Bronchial epithelial cell (primary cell): Measurements from ENCODE around the gene RALGPS1. TPM values are rescaled to one million over a fixed set of nuclear protein-coding genes. Genes with fewer than 3 reads are reported as not detected.

Source experiments
- DNase-seq: peaks from one replicate; pipeline ENCODE4 v3.0.0-alpha.2; 2010; ENCODE audit warnings: low read depth
- FAIRE-seq: peaks from 2 replicates; lab custom pipeline; 2011; peaks lifted over from hg19 to GRCh38; lab: Jason Lieb, UNC
- H3K27me3 ChIP-seq: 2 replicates; pipeline ENCODE4 v1.5.1; 2011; ENCODE audit warnings: low read length; ENCODE audit not compliant: control insufficient read depth, insufficient read depth
- H3K36me3 ChIP-seq: 2 replicates; pipeline ENCODE4 v1.5.1; 2011; ENCODE audit warnings: low read length; ENCODE audit not compliant: control insufficient read depth, insufficient read depth
- H3K4me3 ChIP-seq: 2 replicates; pipeline ENCODE4 v1.5.1; 2011; ENCODE audit warnings: mild to moderate bottlenecking, low read depth, low read length, control low read depth
- total RNA-seq: library from RNA; depleted of rRNA; stranded (reverse); fragments of >200 nt; gene quantifications from 2 replicates; pipeline ENCODE4 v1.2.1, GENCODE V29; 2014
- TF ChIP-seq, protein P1 (sequence below): IDR thresholded peaks from 2 replicates; pipeline ENCODE4 v1.5.1; 2011; ENCODE audit warnings: mild to moderate bottlenecking, moderate library complexity, low read length, control low read depth, inconsistent platforms; ENCODE audit not compliant: insufficient read depth, severe bottlenecking

Gene RALGPS1
- total RNA-seq, 1 donor from 2014 or later, result 3.2 TPM

DNA sequence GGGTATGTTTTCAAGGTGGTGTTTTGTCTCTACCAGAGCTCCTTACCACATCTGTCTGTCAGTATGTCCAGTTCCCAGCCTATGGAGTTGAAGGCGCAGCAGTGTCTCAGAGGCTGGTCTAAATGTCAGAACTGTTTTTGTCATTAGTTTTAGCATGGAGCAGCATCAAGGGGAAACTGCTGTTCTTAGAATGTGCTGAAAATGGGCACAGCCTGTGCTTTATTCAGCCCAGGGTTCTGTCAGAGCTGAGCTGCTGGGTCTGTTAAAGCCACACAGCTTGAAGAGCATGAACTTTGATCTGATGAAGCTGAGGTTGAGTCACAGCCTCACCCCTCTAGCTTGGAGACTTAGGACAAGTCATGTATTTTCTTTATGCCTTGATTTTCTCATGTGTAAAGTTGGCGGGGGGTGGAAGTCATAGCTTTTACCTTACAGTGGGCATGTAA, 71.9 kb downstream of the RALGPS1 start:
- no peak overlapping the region for H3K4me3 ChIP-seq
- TF ChIP-seq, protein P1, sequence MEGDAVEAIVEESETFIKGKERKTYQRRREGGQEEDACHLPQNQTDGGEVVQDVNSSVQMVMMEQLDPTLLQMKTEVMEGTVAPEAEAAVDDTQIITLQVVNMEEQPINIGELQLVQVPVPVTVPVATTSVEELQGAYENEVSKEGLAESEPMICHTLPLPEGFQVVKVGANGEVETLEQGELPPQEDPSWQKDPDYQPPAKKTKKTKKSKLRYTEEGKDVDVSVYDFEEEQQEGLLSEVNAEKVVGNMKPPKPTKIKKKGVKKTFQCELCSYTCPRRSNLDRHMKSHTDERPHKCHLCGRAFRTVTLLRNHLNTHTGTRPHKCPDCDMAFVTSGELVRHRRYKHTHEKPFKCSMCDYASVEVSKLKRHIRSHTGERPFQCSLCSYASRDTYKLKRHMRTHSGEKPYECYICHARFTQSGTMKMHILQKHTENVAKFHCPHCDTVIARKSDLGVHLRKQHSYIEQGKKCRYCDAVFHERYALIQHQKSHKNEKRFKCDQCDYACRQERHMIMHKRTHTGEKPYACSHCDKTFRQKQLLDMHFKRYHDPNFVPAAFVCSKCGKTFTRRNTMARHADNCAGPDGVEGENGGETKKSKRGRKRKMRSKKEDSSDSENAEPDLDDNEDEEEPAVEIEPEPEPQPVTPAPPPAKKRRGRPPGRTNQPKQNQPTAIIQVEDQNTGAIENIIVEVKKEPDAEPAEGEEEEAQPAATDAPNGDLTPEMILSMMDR, result no peak
- FAIRE-seq (no peak), DNase-seq (peak; percentile 92)
- no peaks in the 10 kb centered on the region for H3K36me3 ChIP-seq
- H3K27me3 ChIP-seq, result peaks cover 16% of the 10 kb centered on the region

DNA sequence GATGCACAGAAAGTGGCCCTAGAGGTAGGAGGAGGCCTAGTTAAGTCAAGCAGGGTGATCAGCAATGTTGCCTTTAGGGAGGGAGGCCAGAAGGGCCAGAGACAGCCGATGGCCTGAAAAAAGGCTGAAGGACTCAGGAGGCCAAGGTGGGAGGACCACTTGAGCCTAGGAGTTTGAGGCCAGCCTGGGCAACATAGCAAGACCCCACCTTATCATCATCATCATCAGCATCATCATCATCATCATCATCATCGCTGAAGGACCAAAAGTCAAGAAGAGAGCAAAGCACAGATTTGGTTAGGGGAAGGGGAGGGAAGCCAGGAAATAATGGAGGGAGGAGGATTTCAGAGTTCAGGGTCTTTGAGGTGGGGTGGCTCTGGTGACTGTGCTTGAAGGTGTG, 74.3 kb downstream of the RALGPS1 start:
- TF ChIP-seq, protein P1, result no peak
- no peaks in the 10 kb centered on the region for H3K36me3 ChIP-seq
- FAIRE-seq, result no peak

DNA sequence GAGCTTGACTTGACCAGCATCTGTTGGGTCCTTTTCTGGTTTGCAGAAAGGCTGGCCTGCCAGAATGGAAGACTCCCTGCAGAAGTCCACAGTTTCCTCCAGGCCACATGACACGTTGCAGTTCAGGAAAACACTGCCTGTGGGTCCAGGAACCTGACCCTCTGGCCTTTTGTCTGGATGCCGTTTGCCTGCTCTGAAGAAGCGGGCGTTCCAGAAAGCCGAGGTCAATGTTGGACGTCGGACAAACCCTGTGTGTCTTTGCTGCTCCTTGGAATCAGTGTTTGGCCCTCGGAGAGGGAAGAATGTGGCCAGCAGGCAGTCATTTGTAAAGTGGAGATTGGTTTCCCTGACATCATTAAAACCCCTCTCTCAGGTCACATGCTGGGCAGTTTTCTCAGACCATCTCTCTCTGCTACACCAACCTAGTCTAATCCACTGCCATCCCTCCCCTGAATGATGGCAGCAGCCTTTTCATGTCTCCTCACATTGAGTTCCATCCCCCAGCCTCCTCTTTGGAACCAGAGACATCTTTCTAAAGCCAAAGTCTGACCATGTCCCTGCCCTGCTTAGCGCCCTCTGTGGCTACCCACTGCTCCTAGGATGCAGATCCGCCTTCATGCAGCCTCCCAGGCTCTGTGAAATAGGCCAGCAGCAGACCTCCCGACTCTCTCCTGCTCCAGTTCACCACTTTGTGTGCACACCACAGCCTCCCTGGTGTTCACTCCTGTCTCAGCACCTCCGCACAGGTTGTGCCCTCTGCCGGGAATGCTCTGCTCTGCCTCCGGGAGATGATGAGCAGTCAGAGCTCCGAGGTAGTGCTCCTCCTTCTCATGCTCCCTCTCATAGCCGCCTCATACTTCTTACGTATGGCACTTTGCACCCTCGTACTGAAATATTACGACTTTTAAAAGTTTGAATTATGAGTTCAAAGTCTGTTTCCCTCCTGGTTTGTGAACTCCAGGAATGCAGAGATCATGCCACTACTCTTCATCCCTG, 75.6 kb downstream of the RALGPS1 start:
- peaks cover 16% of the 10 kb centered on the region for H3K27me3 ChIP-seq
- TF ChIP-seq, protein P1, result no peak
- H3K4me3 ChIP-seq, result no peak overlapping the region
- DNase-seq, result no peak
- FAIRE-seq, result no peak
- H3K36me3 ChIP-seq, result no peaks in the 10 kb centered on the region

More for the DNA sequence above, 74.3 kb downstream of the RALGPS1 start:
- H3K4me3 ChIP-seq, result no peak overlapping the region
- H3K27me3 ChIP-seq, result peaks cover 16% of the 10 kb centered on the region
- no peak for DNase-seq

- Histone ChIP-seq H3K27me3 (peaks cover 16% of the 10 kb centered on the region), H3K4me3 (no peak overlapping the region), H3K36me3 (no peaks in the 10 kb centered on the region)
- FAIRE-seq (no peak), DNase-seq (no peak)
- TF ChIP-seq, protein P1, result no peak
Observed at GRCh38 chr9:126991183-126991582, 76.6 kb downstream of the RALGPS1 start.

DNA sequence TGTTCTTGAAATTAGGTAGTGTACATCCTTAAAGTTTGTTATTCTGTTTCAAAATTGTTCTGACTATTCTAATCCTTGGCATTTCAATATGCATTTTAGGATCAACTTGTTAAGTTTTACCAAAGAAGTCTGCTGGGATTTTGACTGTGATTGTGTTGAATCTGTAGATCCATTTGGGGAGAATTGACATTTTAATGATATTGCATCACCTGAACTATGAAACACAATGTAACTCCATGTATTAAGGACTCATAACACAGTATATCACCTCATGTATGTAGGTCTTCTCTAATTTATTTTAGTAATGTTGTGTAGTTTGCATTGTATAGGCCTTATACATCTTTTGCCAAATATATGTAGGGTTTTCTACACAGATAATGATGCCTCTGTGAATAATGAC, 77.8 kb downstream of the RALGPS1 start:
- FAIRE-seq (no peak), DNase-seq (no peak)
- Histone ChIP-seq H3K36me3 (no peaks in the 10 kb centered on the region), H3K4me3 (no peak overlapping the region), H3K27me3 (peaks cover 16% of the 10 kb centered on the region)
- TF ChIP-seq, protein P1, result no peak
